ACC112 (cell line): ENCODE results near the gene ASCC1.

Experiments used
- H2AFZ ChIP-seq: fragments of 200-600 bp; sonication (generic); one replicate; pipeline ENCODE4 v1.6.0; 2017; ENCODE audit warnings: antibody characterized with exemption, low read length; ENCODE audit not compliant: unreplicated experiment
- H3K27ac ChIP-seq: fragments of 200-600 bp; sonication (generic); 2 replicates; pipeline ENCODE4 v1.5.1; 2014; ENCODE audit warnings: low read depth, mild to moderate bottlenecking, antibody characterized with exemption, low read length, moderate library complexity
- H3K27me3 ChIP-seq: fragments of 200-600 bp; sonication (generic); 2 replicates; pipeline ENCODE4 v1.6.1; 2014; ENCODE audit warnings: mild to moderate bottlenecking, antibody characterized with exemption, low read length, moderate library complexity, mixed read lengths; ENCODE audit not compliant: insufficient read depth
- H3K36me3 ChIP-seq: fragments of 200-600 bp; sonication (generic); 2 replicates; pipeline ENCODE4 v1.6.1; 2016; ENCODE audit warnings: mild to moderate bottlenecking, antibody characterized with exemption, low read length, moderate library complexity, mixed read lengths; ENCODE audit not compliant: insufficient read depth
- H3K4me1 ChIP-seq: fragments of 200-600 bp; sonication (generic); one replicate; pipeline ENCODE4 v1.6.1; 2016; ENCODE audit warnings: low read length, mixed read lengths; ENCODE audit not compliant: insufficient read depth, unreplicated experiment, control insufficient read depth
- H3K4me3 ChIP-seq: fragments of 200-600 bp; sonication (generic); 2 replicates; pipeline ENCODE4 v1.5.1; 2014; ENCODE audit warnings: mild to moderate bottlenecking, low read depth, low read length
- H3K79me2 ChIP-seq: fragments of 200-600 bp; sonication (generic); one replicate; pipeline ENCODE4 v1.6.0; 2016; ENCODE audit warnings: low read length; ENCODE audit not compliant: control insufficient read depth, unreplicated experiment, insufficient read depth

ASCC1 gene

DNA sequence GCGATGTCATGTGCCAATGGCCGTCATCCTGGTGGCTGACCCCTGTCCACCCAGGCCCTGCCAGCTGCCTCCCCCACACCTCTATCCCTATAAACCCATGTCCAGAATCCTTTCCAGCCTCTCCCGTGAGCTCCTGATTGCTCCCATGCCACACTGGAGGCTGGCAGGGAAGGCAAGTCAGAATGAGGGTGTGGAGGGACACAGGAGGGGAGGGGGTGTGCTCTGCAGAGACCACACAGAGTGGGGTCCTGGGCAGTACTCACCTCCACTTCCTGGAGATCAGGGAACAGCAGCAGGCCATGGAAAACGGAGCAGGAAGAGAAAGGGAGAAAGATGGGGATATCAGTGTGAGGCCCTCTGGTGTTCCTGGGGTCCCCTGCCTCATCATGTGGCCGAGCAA, 143.4 kb downstream of the ASCC1 start:
- H3K27me3 ChIP-seq = no peaks in the 10 kb centered on the region
- no peaks in the 10 kb centered on the region for H3K36me3 ChIP-seq
- H2AFZ ChIP-seq = no peak overlapping the region
- no peak overlapping the region for H3K4me3 ChIP-seq
- no peak overlapping the region for H3K27ac ChIP-seq
- no peaks in the 10 kb centered on the region for H3K79me2 ChIP-seq
- no peaks in the 10 kb centered on the region for H3K4me1 ChIP-seq

GRCh38 chr10:72072046-72072445, 144.0 kb downstream of the ASCC1 start:
- Histone ChIP-seq H2AFZ (no peak overlapping the region), H3K4me1 (no peaks in the 10 kb centered on the region), H3K27me3 (no peaks in the 10 kb centered on the region), H3K4me3 (no peak overlapping the region), H3K79me2 (no peaks in the 10 kb centered on the region), H3K27ac (no peak overlapping the region), H3K36me3 (no peaks in the 10 kb centered on the region)

DNA sequence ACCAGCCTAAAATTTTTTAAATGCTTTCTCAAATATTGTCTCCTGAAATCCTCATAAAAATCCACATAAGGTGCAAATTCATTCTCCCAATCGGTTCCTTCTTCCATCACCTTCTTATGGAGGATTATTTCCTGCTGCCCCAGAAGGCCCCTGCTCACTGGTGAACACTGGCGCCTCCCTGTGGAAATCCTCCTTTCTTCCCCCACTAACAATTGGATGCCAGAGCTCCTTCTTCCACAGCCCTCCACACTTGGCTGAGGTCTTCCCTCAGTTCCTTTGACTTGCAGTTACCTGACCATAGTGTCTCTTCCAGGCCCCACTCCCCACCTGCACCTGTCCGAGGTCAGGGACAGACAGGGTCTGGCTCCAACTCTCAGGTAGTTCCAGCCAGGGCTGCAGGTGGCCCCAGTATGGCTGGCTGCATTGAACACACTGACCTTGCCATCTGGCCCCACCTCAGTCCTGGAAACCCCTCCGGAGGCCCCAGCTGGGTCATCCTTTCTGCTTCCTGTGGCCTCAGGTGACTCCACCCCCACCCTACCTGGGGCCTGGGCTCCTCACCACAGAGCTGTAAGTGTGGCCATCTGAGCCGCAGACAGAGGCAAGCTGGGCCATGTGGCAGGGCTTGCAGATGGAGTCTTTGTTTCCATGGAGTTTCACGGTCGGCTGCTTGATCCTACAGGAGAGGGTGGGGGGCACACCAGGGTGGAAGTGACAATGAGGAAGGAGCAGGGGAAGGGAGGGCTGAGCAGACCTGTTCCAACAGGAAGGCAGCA, 146.1 kb downstream of the ASCC1 start:
- Histone ChIP-seq H3K4me3 (no peak overlapping the region), H3K4me1 (no peaks in the 10 kb centered on the region), H3K27ac (no peak overlapping the region), H3K79me2 (no peaks in the 10 kb centered on the region), H3K27me3 (no peaks in the 10 kb centered on the region), H2AFZ (no peak overlapping the region), H3K36me3 (no peaks in the 10 kb centered on the region)

DNA sequence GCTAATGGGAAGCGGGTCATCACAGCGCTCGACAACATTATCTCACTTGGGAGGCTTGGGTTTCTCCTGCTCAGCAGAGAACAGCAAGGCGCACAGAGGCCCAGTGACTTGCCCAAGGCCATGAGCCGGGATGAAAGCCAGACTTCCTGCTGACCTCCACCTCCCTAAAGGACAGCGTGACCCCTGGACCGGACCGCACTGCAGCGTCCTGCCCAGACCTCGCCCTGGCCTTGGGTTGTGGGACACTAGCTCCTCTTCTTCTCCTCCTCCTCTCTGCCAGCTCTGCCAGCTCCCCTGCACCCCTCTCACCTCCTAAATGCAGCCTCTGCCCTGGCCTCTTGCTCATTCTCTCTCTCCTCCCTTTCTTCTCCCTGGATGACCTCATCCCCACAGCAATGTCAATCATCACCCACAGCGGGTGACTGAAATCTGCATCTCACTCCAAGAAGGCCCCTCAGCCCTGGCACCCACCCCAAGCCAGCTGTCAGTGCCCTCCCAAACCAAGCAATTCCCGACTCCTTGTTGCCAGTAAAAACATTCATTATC, 147.1 kb downstream of the ASCC1 start:
- H3K27me3 ChIP-seq = no peaks in the 10 kb centered on the region
- H3K79me2 ChIP-seq = no peaks in the 10 kb centered on the region
- H3K4me3 ChIP-seq = no peak overlapping the region
- H3K4me1 ChIP-seq = no peaks in the 10 kb centered on the region
- no peak overlapping the region for H3K27ac ChIP-seq
- H3K36me3 ChIP-seq = no peaks in the 10 kb centered on the region
- no peak overlapping the region for H2AFZ ChIP-seq

- no peaks in the 10 kb centered on the region for H3K27me3 ChIP-seq
- no peaks in the 10 kb centered on the region for H3K4me1 ChIP-seq
- no peak overlapping the region for H3K27ac ChIP-seq
- no peak overlapping the region for H3K4me3 ChIP-seq
- H3K36me3 ChIP-seq = no peaks in the 10 kb centered on the region
- H3K79me2 ChIP-seq = no peaks in the 10 kb centered on the region
- no peak overlapping the region for H2AFZ ChIP-seq
These were observed 147.8 kb downstream of the ASCC1 start for GRCh38 chr10:72068126-72068765.

- no peaks in the 10 kb centered on the region for H3K79me2 ChIP-seq
These were observed 148.5 kb downstream of the ASCC1 start for GRCh38 chr10:72067463-72068125.

DNA sequence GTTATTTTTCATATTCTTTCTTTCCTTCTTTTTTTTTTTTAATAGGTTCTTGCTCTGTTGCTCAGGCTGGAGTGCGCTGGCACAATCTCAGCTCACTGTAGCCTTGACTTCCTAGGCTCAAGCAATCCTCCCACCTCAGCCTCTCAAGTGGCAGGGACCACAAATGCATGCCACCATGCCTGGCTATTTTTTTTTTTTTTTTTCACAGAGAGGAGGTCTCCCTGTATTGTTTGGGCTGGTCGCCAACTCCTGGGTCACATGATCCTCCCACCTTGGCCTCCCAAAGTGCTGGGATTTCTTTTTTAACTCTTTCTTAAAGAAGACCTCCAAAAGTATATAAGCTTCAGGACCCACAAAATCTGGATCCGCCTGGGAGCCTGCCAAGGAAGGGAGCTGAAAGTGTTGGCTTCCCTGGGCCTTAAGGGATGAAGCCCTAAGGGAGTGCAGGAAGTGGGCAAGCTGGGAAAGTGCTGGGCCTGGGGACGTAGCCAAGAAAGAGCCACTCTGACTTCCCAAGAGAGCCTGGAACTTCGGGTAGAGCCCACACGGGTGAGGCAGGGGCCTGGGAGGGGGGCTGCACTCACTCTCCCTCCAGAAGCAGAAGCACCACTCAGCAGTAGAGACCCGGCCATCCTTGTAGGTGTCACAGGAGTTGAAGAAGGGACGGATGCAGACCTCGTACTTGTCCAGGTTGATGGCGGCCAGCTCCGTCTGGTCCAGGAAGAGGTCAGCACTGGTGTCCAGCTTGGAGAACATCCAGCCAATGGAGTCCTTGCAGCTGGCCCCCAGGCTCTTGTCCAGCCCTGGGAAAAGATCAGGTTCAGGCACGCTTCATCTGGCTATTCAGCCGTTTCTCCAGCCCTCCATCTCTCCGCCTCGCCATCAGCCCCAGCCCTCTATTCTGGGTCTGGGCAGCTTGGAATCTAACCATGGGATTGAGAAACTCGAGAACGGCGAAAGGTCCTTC, 149.5 kb downstream of the ASCC1 start:
- no peaks in the 10 kb centered on the region for H3K27me3 ChIP-seq
- H3K27ac ChIP-seq = no peak overlapping the region
- no peak overlapping the region for H3K4me3 ChIP-seq
- H3K79me2 ChIP-seq = no peaks in the 10 kb centered on the region
- no peak overlapping the region for H2AFZ ChIP-seq
- no peaks in the 10 kb centered on the region for H3K36me3 ChIP-seq
- no peaks in the 10 kb centered on the region for H3K4me1 ChIP-seq

More at GRCh38 chr10:72067463-72068125, 148.5 kb downstream of the ASCC1 start:
- Histone ChIP-seq H3K4me1 (no peaks in the 10 kb centered on the region), H3K27ac (no peak overlapping the region), H2AFZ (no peak overlapping the region), H3K4me3 (no peak overlapping the region), H3K27me3 (no peaks in the 10 kb centered on the region), H3K36me3 (no peaks in the 10 kb centered on the region)

GRCh38 chr10:72065439-72066025, 150.5 kb downstream of the ASCC1 start:
- Histone ChIP-seq H3K27ac (no peak overlapping the region), H3K4me1 (no peaks in the 10 kb centered on the region), H3K79me2 (no peaks in the 10 kb centered on the region), H2AFZ (no peak overlapping the region), H3K4me3 (no peak overlapping the region), H3K36me3 (no peaks in the 10 kb centered on the region), H3K27me3 (no peaks in the 10 kb centered on the region)

- Histone ChIP-seq H3K27ac (no peak overlapping the region), H3K79me2 (no peaks in the 10 kb centered on the region), H3K36me3 (no peaks in the 10 kb centered on the region), H2AFZ (no peak overlapping the region), H3K4me1 (no peaks in the 10 kb centered on the region), H3K4me3 (no peak overlapping the region), H3K27me3 (no peaks in the 10 kb centered on the region)
These were observed 152.2 kb downstream of the ASCC1 start for GRCh38 chr10:72063703-72064391.
